CD1c-positive myeloid dendritic cell (primary cell): ENCODE measurements around the gene SEZ6L2.

ENCODE experiments used
- DNase-seq: peaks from one replicate; pipeline ENCODE4 v3.0.0-alpha.2; 2016; ENCODE audit errors: extremely low spot score

Gene SEZ6L2

DNA sequence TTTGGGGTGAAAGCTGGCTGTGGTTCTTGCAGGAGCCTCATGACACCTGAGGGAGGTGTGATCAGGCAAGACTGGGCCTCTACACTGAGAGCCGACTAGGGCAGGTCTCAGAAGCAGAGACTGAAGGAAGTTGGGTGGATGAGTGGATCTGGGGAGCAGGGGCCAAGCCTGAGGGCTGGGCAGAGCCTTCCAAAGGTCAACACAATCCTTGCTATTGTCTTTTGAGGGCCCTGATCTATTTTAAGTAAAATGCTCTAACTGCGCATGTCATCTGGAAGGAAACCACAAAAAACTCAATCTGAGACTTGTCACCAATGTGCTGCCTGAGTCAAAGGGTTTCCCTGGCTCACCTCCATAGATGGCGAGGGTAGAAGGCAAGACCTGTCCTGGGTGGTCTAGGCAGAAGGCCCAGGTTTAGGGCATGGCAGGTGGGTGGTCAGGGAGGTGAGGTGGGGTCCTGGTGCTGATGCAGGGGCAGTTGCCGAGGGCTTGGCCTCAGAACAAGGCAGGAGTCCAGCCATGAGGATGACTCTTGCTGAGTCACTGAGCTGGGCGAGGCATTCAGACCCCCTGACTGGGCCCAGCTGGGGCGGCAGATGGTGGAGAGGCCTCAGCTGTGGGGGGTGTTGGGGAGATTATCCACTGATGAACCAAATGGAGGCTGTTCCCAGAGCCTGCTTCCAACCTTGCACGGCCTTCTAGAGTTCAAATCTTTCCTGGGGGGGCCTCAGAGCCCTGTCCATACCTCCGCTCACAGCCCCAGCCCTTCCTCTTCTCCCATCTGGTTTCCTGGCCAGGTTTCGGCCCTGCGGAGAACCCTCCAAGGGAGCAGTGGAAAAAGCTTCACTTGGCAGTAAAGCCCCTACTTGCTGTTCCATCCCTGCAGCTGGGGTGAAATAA, 74.0 kb downstream of the SEZ6L2 start:
- no peak for DNase-seq

DNA sequence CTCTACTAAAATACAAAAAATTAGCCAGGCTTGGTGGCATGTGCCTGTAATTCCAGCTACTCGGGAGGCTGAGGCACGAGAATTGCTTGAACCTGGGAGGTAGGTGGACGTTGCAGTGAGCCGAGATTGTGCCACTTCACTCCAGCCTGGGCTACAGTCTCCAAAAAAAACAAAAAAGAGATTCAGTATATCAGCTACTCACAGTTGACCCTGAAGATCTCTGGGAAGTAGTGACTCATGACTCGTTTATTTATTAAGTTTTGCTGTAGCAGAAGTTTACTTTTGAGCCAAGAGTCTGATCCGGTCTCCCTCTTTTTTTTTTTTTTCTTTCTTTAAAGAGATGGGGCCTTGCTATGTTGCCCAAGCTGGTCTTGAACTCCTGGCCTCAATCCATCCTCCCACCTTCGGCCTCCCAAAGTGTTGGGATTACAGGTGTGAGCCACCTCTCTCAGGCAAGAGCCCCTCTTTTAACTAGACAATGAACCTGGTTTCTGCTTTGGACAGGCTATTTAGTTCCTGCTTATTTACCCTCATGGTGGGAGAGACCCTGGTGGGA, 74.7 kb downstream of the SEZ6L2 start:
- no peak for DNase-seq

DNA sequence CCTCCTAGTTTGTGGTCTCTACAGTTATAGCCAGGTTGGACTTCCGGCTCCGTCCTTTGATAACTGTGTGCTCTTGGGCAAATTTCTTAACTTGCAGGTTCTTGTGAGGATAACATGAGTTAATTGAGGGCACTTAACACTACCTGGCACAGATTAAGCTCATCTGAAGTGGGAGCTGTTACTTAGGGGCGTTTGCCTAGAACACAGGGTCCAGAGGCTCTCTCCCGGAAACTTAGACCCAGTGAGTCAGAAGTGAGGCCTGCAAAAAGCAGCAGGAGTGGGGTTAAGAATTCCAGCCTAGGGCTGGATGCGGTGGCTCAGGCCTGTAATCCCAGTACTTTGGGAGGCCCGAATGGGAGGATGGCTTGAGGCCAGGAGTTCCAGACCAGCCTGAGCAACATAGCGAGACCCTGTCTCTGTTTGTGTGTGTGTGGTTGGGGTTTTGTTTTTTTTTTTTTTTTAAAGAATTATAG, 77.7 kb downstream of the SEZ6L2 start:
- no peak for DNase-seq
